HepG2 (cell line): ENCODE results near the gene SEC16A. TPM values are rescaled to one million over a fixed set of nuclear protein-coding genes. Genes with fewer than 3 reads are reported as not detected.

Source experiments
- FIP1L1 ChIP-seq: fragments of 200-400 bp; formaldehyde crosslinking; IDR thresholded peaks from 2 replicates; pipeline ENCODE4 v1.6.1; 2018; ENCODE audit warnings: low read depth, mild to moderate bottlenecking, low read length, moderate library complexity, borderline replicate concordance; ENCODE audit not compliant: insufficient read depth
- GATAD1 ChIP-seq: IDR thresholded peaks from 2 replicates; pipeline ENCODE4 v1.6.1; 2016; ENCODE audit warnings: missing genetic modification reagents, missing compliant biosample characterization
- HDAC1 ChIP-seq: sonication (generic); formaldehyde crosslinking; IDR thresholded peaks from 2 replicates; pipeline ENCODE4 v1.5.1; 2020; ENCODE audit warnings: mild to moderate bottlenecking, missing genetic modification reagents
- KDM2A ChIP-seq: sonication (generic); formaldehyde crosslinking; IDR thresholded peaks from 2 replicates; pipeline ENCODE4 v1.4.0; 2020; ENCODE audit warnings: low read depth, missing genetic modification reagents, borderline replicate concordance
- MXD4 ChIP-seq: IDR thresholded peaks from 2 replicates; pipeline ENCODE4 v1.6.1; 2016; ENCODE audit warnings: mild to moderate bottlenecking, missing biosample characterization, missing genetic modification reagents
- NFKB2 ChIP-seq: sonication (generic); formaldehyde crosslinking; IDR thresholded peaks from 2 replicates; pipeline ENCODE4 v1.4.0; 2020; ENCODE audit warnings: missing genetic modification reagents, borderline replicate concordance
- NR2C2 ChIP-seq: sonication (generic); formaldehyde crosslinking; IDR thresholded peaks from 2 replicates; pipeline ENCODE4 v1.4.0; 2020; ENCODE audit warnings: missing genetic modification reagents, mild to moderate bottlenecking, moderate library complexity, borderline replicate concordance
- SALL1 ChIP-seq: sonication (generic); formaldehyde crosslinking; IDR thresholded peaks from 2 replicates; pipeline ENCODE4 v1.8.0; 2022; ENCODE audit warnings: mild to moderate bottlenecking, missing genetic modification reagents
- TRIM24 ChIP-seq: sonication (generic); formaldehyde crosslinking; IDR thresholded peaks from 2 replicates; pipeline ENCODE4 v1.8.0; 2022; ENCODE audit warnings: mild to moderate bottlenecking, missing genetic modification reagents
- ZBTB8A ChIP-seq: sonication (generic); formaldehyde crosslinking; IDR thresholded peaks from 2 replicates; pipeline ENCODE4 v1.4.0; 2020; ENCODE audit warnings: mild to moderate bottlenecking, low read depth, missing genetic modification reagents, borderline replicate concordance
- ZNF335 ChIP-seq: sonication (generic); formaldehyde crosslinking; IDR thresholded peaks from 2 replicates; pipeline ENCODE4 v1.4.0; 2020; ENCODE audit warnings: missing genetic modification reagents
- ZNF430 ChIP-seq: sonication (generic); formaldehyde crosslinking; IDR thresholded peaks from 2 replicates; pipeline ENCODE4 v1.9.0; 2021; ENCODE audit warnings: mild to moderate bottlenecking, missing genetic modification reagents
- ZNF678 ChIP-seq: sonication (generic); formaldehyde crosslinking; IDR thresholded peaks from 2 replicates; pipeline ENCODE4 v1.4.0; 2020; ENCODE audit warnings: mild to moderate bottlenecking, missing genetic modification reagents
- ZNF749 ChIP-seq: sonication (generic); formaldehyde crosslinking; IDR thresholded peaks from 2 replicates; pipeline ENCODE4 v1.8.0; 2022; ENCODE audit warnings: mild to moderate bottlenecking, missing genetic modification reagents, moderate library complexity, borderline replicate concordance
- polyA plus RNA-seq, 8 experiments: library from polyadenylated mRNA; depleted of rRNA in 3 of 8; stranded (reverse) in 7 of 8; unstranded in 1 of 8; fragments of >200 nt; fragmentation: Illumina TruSeq in 4 of 8; extraction: Trizol in 4 of 8; gene quantifications; 2 replicates each; pipeline versions ENCODE4 v1.2.1 to v1.2.3, GENCODE V29; 2011 to 2016; ENCODE audit warnings: low read depth in 4 of 8, missing spikeins in 1 of 8, mixed read lengths in 1 of 8; ENCODE audit not compliant: insufficient read depth in 1 of 8
- total RNA-seq, 5 experiments: library from RNA; depleted of rRNA; stranded (reverse); fragments of >200 nt; fragmentation: Illumina TruSeq; extraction: Trizol; gene quantifications; 2 replicates each; pipeline ENCODE4 v1.2.3, GENCODE V29; 2016; ENCODE audit warnings: low read depth in 1 of 5
- TF ChIP-seq, protein P1 (sequence below): sonication (generic); formaldehyde crosslinking; IDR thresholded peaks from one replicate; pipeline ENCODE4 v1.5.1; 2020; ENCODE audit warnings: mild to moderate bottlenecking, missing genetic modification reagents; ENCODE audit errors: not compliant biosample characterization
- TF ChIP-seq, protein P2 (sequence below): sonication (generic); formaldehyde crosslinking; IDR thresholded peaks from 2 replicates; pipeline ENCODE4 v1.4.0; 2020; ENCODE audit warnings: missing genetic modification reagents

The SEC16A gene
- total and polyA plus RNA-seq, 2 of the 13 experiments (the other 11 are each of a cell fraction or from before 2014, with no cell fraction given): 15.9 to 18.9 TPM

DNA sequence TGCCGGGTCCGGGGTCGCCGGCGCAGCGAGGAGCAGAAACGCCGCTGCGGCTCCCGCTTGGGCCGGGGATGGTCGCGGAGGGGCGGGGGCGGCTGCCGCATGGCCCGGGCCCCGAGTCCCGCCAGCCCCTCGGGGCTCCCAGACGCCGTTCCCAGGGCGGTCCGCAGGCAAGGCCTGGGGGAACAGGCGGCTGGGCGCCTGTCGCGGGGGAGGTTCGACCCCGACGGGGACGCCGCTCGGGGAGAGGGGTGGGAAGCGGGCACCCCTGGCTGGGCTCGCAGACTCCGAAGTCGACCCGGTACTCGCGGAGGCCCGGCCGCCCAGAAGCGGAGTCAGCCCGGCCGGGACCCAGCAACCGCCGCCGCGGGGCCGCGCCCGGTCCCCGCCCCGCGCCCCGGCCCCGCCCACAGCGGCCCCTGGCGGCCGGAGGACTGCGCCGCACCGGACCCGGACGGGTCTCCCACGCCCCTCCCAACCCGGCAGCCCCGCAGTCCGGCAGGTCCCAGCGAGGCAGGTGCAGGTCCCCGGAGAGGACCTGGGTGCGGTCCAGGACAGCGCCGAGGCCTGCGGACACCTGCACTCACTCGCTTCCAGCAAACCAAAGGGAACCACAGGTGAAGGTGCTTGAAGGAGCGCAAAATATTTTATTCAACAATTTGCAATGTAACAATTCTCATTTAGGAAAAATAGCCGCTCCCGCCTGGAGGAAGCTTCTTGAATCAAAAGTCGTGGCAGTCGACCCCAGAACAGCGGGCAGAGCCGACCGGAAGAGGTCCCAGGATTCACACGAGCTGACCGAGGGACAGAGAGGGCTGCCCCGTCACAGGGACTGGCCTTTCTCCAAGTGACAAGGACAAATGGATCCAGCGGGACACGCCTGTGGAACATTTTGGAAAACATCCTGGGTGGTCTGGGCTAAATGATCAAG, 43.1 kb downstream of the SEC16A start, which contains the start of gene INPP5E (continued):
- TF ChIP-seq, protein P1, sequence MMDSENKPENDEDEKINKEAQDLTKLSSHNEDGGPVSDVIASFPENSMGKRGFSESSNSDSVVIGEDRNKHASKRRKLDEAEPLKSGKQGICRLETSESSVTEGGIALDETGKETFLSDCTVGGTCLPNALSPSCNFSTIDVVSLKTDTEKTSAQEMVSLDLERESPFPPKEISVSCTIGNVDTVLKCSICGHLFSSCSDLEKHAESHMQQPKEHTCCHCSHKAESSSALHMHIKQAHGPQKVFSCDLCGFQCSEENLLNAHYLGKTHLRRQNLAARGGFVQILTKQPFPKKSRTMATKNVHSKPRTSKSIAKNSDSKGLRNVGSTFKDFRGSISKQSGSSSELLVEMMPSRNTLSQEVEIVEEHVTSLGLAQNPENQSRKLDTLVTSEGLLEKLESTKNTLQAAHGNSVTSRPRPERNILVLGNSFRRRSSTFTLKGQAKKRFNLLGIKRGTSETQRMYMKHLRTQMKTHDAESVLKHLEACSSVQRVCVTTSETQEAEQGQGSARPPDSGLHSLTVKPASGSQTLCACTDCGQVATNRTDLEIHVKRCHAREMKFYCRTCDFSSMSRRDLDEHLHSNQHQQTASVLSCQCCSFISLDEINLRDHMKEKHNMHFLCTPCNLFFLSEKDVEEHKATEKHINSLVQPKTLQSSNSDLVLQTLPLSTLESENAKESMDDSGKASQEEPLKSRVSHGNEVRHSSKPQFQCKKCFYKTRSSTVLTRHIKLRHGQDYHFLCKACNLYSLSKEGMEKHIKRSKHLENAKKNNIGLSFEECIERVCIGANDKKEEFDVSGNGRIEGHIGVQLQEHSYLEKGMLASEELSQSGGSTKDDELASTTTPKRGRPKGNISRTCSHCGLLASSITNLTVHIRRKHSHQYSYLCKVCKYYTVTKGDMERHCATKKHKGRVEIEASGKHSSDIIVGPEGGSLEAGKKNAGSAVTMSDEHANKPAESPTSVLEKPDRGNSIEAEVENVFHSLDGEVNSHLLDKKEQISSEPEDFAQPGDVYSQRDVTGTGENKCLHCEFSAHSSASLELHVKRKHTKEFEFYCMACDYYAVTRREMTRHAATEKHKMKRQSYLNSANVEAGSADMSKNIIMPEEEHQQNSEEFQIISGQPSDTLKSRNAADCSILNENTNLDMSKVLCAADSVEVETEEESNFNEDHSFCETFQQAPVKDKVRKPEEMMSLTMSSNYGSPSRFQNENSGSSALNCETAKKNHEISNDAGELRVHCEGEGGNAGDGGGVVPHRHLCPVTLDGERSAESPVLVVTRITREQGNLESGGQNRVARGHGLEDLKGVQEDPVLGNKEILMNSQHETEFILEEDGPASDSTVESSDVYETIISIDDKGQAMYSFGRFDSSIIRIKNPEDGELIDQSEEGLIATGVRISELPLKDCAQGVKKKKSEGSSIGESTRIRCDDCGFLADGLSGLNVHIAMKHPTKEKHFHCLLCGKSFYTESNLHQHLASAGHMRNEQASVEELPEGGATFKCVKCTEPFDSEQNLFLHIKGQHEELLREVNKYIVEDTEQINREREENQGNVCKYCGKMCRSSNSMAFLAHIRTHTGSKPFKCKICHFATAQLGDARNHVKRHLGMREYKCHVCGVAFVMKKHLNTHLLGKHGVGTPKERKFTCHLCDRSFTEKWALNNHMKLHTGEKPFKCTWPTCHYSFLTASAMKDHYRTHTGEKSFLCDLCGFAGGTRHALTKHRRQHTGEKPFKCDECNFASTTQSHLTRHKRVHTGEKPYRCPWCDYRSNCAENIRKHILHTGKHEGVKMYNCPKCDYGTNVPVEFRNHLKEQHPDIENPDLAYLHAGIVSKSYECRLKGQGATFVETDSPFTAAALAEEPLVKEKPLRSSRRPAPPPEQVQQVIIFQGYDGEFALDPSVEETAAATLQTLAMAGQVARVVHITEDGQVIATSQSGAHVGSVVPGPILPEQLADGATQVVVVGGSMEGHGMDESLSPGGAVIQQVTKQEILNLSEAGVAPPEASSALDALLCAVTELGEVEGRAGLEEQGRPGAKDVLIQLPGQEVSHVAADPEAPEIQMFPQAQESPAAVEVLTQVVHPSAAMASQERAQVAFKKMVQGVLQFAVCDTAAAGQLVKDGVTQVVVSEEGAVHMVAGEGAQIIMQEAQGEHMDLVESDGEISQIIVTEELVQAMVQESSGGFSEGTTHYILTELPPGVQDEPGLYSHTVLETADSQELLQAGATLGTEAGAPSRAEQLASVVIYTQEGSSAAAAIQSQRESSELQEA (CRISPR knock-in tag): no peak
- peak; percentile 49; the same call in 1 of the 2 replicates for TF ChIP-seq ZNF749 (CRISPR knock-in tag)
- TF ChIP-seq HDAC1 (CRISPR knock-in tag): 0 out of 2 replicates have a peak, but pooled peaks have one; percentile 5
- peak; percentile 98 for TF ChIP-seq KDM2A (CRISPR knock-in tag)
- TF ChIP-seq ZNF678 (CRISPR knock-in tag): no peak
- no peak for TF ChIP-seq TRIM24 (CRISPR knock-in tag)
- TF ChIP-seq MXD4: no peak
- TF ChIP-seq ZNF335: no peak
- peak; percentile 36; the same call in 1 of the 2 replicates for TF ChIP-seq GATAD1
- no peak for TF ChIP-seq ZBTB8A (CRISPR knock-in tag)
- TF ChIP-seq SALL1 (CRISPR knock-in tag): peak; percentile 20; the same call in 1 of the 2 replicates
- 0 out of 2 replicates have a peak, but pooled peaks have one; percentile 23 for TF ChIP-seq ZNF430 (CRISPR knock-in tag)
- TF ChIP-seq FIP1L1: no peak
- TF ChIP-seq, protein P2, sequence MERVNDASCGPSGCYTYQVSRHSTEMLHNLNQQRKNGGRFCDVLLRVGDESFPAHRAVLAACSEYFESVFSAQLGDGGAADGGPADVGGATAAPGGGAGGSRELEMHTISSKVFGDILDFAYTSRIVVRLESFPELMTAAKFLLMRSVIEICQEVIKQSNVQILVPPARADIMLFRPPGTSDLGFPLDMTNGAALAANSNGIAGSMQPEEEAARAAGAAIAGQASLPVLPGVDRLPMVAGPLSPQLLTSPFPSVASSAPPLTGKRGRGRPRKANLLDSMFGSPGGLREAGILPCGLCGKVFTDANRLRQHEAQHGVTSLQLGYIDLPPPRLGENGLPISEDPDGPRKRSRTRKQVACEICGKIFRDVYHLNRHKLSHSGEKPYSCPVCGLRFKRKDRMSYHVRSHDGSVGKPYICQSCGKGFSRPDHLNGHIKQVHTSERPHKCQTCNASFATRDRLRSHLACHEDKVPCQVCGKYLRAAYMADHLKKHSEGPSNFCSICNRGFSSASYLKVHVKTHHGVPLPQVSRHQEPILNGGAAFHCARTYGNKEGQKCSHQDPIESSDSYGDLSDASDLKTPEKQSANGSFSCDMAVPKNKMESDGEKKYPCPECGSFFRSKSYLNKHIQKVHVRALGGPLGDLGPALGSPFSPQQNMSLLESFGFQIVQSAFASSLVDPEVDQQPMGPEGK (CRISPR knock-in tag): peak; percentile 17; the same call in 1 of the 2 replicates
- no peak for TF ChIP-seq NFKB2 (CRISPR knock-in tag)
- no peak; the same call in 1 of the 2 replicates for TF ChIP-seq NR2C2
